GM19324 (cell line): Measurements from ENCODE around the gene PHF3.
"Not testable (repeated sequence)": the region's sequence is repeated elsewhere in the genome, so short reads cannot be mapped to it uniquely, and the experiment has no call there.

Source experiments
- ATAC-seq: cut with Tn5 transposase; IDR thresholded peaks from one replicate; pipeline ENCODE4 v1.9.1; 2021; ENCODE audit warnings: mild to moderate bottlenecking, moderate library complexity; ENCODE audit not compliant: unreplicated experiment, low FRiP score

Gene PHF3

DNA sequence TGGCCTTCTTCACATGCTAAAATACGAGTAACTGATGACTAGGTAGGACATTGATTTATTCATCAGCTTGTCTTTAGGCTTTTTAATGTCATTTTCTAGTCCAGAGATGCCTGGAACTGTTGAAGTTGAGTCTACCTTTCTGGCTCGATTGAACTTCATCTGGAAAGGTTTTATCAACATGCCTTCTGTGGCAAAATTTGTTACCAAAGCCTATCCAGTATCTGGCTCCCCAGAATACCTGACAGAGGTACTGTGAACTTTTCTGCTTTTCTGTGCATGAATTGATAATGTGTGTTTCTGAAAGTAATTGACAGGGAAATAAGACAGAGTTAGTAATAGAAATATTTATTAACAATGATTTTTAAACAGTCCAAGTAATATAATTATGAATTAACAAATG is 71.0 kb downstream of the PHF3 start:
- ATAC-seq, result no peak

DNA sequence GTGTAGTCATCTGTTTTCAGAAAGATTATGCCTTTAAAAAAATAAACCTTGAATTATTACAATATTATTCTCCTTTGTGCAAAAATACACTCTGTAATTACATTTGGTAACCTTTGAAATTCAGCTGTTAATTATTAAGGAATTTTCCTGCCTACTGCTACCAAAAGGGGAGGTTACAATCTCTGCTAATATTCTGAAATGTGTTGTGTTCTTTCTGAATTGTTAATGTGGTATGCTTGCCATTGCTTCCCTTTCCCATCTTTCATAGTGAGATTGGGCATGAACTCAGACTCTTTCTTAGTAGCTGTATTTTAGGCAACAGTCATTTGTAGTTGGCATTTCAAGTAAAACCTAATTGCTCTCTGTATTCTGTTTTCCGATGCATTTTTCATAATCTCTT is 73.0 kb downstream of the PHF3 start:
- ATAC-seq, result no peak

DNA sequence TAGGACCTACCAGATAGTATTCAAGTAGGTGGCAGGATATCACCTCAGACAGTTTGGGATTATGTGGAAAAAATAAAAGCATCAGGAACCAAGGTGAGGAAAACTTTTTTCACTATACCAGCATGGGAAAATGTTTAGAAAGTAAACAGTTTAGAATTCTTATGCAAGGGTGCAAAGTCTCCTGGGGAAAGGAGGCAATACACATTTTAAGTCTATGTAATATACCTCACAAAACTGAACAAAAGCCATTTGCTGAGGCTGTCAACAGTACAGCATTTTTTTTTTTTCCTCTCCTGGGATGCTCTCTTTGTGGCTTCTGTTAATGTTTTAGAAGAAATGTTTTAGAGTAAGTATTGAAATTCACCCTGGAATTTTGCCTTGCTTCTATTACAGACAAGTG is 73.5 kb downstream of the PHF3 start:
- ATAC-seq, result no peak

DNA sequence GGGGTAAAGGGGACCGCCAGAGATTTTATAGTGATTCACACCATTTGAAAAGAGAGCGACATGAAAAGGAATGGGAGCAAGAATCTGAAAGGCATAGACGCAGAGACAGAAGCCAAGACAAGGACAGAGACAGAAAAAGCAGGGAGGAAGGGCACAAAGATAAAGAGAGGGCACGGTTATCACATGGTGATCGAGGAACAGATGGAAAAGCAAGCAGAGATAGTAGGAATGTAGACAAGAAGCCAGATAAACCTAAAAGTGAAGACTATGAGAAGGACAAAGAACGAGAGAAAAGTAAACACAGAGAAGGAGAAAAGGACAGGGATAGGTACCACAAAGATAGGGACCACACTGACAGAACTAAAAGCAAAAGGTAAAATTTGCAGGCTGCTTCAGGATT is 77.7 kb downstream of the PHF3 start:
- no peak for ATAC-seq

DNA sequence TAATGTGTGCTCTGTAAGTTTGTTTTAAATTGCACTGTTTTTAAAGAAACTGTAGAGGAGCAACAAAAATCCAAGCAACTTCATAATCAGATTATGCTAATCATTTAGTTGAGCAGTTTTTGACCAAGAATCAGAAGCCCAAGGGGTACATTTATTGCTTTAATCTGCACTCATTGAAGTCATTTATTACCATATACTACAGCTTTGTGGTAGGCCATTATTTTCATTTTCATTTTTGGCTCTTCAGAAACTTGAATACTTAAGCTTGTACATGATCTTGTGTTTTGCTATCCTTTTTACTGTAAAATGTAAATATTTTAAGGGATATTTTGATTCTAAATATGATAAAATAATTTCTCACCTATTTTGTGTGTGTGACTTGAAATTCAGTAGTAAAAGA is 78.5 kb downstream of the PHF3 start:
- ATAC-seq, result no peak

DNA sequence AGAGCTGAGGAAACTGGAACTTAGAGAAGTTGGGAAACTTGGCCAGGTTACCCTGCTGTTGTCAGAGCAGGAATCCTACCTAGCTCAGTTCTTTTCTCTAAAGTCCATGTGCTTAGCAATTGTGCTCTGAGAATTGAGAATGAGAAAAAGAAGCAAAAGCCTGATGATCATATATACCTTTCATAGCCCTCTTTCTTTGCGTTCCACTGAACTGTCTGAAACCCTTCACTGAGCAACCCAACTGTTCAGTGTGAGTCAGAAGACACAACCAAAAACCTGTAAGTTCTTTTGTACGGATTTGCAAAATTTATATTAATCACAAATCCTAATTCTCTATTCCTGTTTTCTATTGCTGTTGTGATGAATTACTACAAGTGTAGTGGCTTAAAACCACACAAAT is 80.6 kb downstream of the PHF3 start:
- no peak for ATAC-seq

DNA sequence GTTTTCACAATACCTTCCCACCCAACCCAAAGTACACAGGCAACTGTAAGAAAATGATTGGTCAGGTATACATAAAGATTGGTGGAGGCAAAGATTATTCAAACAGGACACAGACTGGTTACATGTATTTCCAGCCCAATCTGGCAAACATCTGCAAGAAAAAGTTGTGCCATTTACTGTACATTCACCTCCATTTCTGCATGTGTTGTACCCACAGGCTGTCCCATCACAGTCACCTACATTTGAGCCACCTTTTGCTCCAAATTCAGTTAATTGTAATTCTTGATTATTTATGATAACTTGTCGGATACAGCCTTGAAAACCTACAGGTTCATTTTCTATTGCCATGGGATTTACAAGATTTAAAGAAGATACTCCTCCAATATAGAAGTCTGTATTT is 85.6 kb downstream of the PHF3 start:
- ATAC-seq, result no peak

DNA sequence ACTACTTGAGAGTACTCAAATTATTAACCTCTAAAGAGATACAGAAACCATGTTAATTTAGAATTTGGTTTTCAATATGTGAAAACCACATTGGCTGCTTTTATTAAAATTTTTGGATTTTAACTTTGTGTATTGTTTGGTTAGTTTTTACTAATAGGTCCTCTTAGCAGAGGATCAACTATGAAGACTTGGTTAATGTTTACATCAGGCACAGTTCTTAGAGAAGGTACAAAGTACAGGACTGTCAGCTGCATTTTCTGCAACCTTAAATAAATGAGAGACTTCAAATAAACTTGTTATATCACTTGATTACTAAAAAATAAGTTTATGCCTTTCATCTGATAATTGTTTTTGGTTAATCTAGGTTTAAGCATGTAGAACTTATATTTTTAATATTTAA is 89.1 kb downstream of the PHF3 start:
- ATAC-seq, result no peak

DNA sequence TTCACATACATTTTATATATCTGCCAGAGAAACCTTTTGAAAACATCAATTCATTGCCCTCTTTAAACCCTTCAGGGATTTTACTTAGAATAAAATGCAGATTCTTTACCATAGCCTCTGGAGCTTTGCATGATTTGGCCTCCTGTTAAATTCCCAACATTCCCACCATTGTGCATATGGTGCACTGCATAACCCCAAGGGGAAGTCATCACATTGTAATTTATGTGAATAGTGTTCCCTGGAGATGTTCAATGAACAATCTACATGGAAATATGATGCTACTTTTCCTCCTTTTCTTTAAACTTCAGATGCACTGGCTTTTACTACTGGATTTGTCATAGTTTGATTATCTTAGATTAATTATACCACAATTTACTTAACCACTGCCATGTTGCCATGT is 94.7 kb downstream of the PHF3 start:
- no peak for ATAC-seq

DNA sequence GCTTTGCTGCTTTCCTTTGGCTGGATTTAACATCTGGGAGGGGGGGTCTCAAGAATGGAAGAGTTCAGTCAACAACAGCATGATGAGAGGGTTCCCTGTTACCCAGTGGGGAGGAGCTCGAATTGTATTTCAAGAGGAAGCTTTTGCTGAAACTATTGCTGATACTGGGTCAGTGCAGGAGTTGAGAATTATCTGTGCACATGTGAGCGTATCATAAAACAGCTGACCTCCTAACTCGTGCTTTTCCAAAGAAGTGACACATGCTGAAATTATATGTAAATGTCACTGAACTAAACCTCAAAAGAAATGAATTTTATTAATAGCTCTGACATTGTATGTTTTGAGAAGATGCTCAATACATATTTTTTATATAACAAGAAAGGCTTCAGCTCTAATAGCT is 96.3 kb downstream of the PHF3 start:
- ATAC-seq, result no peak

DNA sequence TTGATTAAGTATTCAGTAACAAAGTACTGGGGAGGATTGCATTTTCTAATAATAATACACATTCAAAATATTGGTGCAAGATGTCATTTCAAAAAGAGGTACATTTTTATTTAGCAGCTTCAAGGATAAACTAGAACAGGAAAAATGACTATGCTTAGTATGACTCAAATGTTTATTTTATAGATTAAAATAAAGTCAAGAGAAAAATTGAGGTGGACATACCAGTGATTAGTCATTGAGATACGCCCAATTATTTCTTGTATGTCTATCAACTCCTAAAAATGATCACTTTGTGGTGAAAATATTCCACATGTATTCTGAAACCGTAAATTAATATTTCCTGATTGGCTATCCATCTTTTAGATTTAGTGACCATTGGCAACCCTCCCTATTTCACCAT is 96.7 kb downstream of the PHF3 start:
- no peak for ATAC-seq

DNA sequence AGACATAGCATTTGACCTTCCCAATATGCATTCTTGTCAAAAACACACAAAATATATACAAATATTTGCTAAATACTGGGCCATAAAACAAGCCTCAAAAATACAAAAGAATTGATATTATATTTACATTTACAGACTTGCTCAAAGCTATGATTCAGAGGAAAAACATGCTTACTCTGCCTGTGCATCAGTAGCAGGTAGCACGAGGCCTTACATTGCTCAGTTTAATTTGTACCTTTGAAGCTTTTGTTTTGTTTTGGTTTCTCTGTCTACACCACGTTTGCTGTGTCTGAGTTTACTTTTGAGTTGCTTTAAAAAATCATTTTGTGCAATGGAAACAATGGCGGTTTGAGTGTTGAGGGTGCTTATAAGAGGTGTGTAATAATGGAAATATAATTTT is 99.3 kb downstream of the PHF3 start:
- no peak for ATAC-seq

DNA sequence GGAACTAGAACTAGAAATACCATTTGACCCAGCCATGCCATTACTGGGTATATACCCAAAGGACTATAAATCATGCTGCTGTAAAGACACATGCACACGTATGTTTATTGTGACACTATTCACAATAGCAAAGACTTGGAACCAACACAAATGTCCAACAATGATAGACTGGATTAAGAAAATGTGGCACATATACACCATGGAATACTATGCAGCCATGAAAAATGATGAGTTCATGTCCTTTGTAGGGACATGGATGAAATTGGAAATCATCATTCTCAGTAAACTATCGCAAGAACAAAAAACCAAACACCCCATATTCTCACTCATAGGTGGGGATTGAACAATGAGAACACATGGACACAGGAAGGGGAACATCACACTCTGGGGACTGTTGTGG is 102.6 kb downstream of the PHF3 start:
- not testable (repeated sequence) for ATAC-seq

DNA sequence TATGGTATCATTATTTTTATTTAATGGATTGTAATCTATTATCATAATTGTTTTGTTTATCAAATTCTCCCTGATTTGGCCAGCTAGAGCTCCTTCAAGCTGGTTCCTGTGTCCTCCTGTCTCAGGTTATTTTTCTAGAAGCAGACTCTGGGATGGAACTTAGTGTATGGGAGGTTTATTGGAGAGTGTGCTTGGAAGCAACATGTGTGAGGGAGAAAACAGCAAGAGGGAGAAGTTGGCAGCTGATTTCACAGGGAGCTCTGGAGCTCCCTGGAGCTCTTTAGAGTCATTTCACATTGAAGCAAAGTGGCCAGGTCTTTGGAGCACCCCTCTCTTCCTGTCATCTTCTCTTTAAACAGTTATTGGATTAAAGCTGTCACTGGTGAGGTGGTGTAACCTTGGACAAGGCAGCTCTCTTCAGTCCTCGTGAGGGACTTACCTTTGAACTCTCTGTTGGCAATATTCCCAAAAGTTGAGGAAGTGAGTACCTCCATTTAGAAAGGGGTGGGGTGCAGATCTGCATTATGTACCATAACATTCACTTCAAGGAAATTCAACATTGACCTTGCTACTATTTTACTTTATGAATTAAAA is 103.6 kb downstream of the PHF3 start:
- ATAC-seq, result no peak

DNA sequence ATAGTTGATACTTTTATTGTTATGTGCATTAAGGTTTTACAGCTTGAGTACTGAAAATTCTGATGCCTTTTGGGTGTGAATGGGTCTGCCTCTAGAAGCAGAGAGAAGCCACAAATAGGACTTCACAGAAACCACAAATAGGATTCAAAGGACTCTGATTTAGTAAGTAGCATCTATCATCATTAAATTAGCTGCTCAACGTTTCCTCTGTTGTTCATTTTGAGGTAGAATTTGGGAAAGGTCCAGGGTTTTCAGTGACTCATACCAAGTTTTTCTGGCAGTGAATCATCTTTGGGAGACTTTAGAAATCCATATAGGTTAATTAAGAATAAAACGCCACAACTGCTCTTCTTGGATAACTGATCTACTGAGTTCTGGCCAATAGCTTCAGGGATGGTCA is 105.1 kb downstream of the PHF3 start:
- no peak for ATAC-seq

DNA sequence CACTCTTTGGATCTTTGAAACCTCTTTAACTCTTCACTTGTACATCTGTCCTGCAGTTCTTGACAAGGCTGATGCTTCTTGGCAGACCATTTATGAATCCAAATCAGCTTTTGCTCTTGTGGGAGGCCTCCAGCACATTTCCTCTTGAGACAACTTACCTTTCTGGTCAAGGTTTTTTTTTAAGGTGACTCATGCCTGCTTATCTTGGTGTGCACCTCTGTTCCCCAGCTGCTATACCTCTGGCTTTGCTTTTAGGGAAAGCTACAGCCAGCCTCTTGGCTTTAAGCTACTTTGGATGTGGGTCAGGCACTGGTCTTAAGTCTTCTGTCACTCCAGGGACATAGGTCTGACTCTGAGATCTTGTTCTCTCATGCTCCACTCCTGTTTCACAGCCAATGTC is 106.5 kb downstream of the PHF3 start:
- no peak for ATAC-seq

DNA sequence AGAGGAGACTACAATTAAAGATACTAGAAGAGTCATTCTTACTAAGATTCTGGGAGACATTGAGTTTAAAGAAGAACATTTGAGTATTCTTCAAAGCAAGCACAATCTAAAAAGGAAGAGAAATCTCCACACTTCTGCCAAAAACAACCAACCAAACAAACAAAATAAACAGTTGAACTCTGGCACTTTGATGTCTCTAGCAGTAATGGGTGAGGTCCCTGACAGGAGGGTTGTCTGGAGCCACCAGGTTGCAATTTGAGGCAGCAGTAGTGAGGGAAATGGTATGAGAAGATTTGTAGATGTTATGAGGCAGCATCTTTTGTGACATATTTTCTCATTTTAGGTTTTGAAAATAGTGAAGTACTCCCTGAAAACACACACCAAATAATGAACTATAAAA is 108.1 kb downstream of the PHF3 start:
- ATAC-seq, result no peak

DNA sequence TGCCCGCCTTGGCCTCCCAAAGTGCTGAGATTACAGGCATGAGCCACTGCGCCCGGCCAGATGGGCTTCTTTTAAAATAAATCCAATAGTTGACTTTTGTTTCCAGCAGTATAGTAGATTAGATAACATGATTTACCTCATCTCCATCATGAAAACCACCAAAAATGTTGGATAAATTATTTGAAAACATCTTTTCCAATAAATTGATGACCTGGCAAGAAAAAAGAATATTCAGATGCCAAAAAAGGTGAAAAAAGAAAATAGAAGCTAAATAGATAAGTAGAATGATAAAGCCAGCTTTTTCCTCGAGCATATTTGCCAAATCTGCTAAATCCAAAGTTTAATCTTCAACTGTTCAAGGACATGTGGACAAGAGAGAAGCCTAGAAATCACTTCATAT is 109.2 kb downstream of the PHF3 start:
- ATAC-seq, result no peak

DNA sequence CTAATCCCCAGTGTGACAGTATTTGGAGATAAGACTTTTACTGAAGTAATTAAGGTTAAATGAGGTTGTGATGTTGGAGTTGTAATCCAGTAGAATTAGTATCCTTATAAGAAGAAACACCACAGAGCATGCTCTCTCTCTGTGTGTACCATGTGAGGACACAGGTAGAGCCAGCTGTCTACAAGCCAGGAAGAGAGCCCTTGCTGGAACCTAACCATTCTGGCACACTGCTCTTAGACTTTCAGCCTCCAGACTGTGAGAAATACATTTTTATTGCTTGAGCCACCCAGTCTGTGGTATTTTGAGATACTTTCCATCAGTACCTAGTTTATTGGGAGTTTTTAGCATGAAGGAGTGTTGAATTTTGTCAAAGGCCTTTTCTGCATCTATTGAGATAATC is 110.2 kb downstream of the PHF3 start:
- ATAC-seq, result no peak

DNA sequence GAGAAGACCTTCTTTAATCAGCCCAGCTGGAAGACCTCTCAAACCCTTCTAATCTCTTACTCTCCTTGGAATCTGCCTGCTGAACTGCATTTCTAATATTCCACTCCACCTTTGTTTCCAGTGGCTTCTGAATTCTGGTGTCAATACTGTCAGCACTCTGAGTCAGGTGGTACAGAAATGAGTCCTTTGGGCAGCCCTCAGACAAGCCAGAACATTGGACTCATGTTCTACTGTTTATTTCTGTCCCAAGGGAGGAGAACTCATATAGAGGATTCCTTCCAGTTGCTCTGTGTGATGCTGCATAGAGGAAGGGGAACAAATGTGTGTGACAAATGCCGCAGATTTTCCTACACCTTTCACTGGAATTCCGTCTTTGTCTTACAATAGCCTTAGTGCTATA is 114.8 kb downstream of the PHF3 start:
- no peak for ATAC-seq

DNA sequence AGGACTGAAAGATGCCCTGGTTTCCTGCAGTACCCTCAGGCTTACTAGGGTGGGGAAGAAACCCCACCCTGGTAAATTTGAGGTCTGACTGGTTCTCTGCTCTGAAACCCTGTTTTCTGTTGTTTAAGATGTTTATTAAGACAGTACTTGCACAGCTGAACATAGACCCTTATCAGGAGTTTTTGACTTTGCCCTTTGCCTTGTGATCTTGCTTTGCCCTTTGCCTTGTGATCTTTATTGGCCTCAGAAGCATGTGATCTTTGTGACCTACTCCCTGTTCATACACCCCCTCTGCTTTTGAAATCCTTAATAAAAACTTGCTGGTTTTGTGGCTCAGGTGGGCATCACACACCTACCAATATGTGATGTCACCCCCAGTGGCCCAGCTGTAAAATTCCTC is 121.7 kb downstream of the PHF3 start:
- ATAC-seq, result not testable (repeated sequence)

DNA sequence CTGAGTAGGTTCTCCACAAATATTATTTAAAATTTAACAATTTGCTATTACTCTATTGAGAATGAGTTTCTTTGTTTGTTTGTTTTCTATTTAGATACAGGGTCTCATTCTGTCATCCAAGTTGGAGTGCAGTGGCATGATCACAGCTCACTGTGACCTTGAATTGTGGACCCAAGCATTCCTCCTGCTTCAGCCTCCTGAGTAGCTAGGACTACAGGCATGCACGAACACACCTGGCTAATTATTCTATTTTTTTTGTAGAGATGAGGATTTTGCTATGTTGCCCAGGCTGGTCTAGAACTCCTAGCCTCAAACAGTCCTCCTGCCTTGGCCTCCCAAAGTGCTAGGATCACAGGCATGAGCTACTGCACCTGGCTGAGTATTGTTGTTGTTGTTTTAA is 122.2 kb downstream of the PHF3 start:
- ATAC-seq, result no peak

DNA sequence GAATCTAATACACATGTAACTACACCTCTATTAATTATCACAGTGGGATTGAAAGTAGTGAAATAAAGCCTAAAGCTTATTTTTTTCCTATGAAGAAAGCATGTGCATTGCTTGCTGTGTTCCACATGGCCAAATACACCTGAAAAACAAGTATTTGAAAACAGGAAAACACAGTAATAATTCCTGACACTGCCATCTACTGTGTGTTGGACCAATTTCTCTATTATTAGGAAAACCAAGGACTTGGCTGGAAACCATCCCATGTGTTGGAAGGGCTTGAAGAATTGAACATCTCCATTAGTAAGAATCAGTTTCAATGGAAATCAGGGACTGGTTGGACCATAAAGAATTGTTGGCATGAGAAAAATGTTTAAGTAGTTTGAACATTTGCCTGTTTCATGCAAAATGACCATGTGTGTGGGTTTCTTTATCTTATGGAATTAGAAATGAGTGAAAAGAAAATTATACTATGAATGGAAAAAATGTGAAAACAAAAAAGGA is 124.1 kb downstream of the PHF3 start:
- ATAC-seq, result no peak
